Inflammatory macrophage (primary cell): Measurements from ENCODE around the gene SMAD3.

Experiments
- DNase-seq, 2 donors: peaks; one replicate each; pipeline ENCODE4 v3.0.0-alpha.2; 2020 to 2022

SMAD3 gene

DNA sequence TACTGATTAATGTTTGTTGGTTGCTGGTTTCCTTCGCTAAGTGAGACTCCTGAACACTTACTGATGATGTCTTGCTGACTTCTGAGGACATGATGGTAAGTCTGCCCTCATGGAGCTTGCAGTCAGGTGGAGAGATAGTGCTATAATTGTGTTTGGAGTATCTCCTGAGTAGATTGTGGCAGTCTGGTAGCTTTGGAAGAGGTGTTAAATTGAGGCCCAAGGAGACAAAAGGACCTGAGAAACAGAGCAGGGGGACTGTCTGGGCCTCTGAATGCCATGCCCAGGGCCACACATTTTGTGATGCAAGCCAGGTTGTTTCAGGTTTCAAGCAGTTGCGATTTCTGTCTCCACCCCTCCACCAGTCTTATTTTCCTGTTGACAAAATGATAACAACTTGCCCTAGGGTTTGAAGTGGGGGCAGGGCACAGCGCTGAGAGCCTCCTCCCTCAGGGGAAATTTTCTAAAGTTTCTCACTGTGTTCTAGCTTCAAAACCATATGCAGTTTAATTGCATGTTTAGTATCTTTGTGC, 16.7 kb downstream of the SMAD3 start:
- DNase-seq = no peak

DNA sequence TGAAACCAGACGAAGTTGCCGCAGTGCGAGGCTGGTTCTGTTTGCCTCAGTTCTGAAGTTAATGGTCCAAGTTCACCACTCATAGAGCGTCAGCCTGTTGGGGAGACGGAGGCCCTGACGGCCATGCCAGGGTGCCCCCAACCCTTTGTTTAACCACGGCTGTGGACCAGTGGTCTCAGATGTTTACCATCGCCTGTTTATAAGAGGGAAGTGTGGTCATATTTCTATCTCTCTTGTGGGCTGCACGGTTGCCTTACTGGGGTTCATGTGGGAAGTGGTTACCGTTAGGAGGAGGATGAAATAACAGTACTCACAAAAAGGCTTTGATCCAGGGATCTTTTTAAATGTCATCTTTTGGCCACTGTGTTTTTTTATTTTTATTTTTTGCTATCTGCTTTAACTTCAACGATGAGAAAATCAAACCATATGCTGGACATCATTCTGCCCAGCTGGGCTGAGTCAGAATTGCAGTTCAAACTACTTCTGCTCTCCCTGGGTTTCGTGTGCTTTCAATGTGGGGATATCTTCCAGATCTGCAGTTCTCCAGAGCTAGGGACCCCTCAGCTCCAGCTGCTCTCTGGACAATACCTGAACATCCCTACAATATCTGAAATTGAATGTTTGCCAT, 17.8 kb downstream of the SMAD3 start:
- peak in 1 of 2 donors; percentile 47 for DNase-seq

DNA sequence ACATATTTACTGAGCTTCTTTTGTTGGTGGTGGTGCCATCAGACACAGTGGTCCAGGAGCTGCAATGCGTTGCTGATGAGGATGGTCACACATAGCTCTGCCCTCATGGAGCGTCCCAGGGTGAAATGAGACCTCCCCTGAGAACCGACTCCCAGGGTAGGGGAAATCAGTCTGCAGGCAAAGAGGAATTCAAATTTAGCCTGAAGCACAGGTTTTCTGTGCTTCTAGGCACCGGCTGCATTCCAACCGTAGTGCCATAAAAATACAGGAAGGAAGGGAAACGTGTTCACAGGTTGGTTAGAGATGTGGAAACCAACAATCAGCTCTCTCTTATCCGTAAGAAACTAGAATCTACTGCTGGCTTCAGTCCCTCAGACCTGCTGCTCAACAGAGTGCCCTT, 19.2 kb downstream of the SMAD3 start:
- no peak for DNase-seq

DNA sequence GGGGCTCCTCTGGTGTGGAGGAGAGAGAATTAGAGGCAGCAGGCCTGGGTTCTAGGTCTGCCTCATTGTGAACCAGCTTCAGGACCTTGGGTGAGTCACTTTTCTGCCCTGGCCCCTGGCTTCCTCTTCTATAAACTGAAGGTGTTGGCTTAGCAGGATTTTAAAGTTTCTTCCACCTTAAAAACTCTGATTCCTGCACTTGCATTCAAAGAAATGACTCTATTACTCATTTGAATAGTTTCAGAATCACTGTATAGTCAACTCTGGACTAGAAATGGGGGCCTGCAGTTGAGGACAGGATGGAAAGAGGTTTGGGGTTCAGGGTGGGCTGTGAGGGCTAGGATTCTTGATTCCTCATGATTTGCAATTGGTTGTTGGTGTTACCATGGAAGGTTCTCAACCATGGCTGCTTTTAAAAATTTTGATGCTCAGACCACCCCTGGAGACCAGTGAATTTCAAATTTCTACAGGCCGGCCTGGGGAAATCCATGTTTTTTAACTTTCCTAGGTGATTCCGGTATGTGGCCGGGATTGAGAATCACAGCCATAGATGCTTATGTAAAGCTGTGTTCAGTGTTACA, 19.9 kb downstream of the SMAD3 start:
- no peak for DNase-seq

DNA sequence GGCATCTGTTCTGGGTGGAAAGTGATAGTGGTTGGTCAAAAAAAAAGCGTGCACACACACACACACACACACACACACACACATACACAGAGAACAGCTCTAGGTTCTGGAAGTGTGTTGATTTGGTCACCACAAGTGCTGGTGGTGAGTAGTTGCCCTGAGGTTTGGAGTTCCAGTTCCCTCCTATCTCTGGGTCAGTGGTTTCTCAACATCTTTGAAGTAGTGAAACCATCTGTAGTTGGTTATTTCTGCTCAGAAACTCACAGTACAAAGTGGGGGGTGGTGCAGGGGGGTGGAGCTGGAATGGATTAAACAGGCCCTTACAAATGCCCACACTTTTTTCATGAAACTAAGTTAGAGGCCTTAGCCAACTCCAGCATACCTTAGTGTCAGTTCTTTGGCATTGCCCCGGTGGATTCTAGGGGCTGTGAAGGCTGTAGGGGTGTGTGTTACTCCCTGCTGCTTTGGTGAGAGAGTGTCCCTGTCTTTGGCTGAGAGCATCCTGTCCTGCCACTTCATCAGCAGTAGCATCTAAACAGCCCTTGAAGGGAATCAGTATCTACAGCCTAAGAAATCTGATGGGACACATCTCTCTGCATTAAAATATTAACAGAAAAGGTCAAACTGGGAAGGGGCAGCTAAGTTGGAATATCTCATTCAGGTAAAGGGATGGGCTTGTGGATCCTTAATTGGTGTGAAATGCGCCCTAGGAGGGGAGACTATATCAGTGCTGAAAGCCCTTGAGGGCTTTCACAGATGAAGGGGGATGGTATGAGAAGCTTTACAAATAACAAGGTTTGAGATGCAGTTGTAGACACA, 20.6 kb downstream of the SMAD3 start:
- peak; percentile 84 to 86 for DNase-seq

DNA sequence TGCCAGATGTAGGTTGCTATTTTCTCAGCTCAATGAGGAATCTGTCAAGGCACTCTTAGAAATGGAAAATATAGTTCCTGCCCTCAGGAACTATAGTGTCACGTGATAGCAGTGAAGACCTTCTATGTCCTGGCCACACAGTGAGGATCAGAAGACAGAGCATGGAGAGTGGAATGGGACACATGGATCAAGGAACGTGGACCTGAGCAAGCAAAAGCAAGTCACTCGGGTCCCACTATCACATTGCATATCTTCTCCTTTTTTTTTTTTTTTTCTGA, 21.2 kb downstream of the SMAD3 start:
- DNase-seq = no peak

DNA sequence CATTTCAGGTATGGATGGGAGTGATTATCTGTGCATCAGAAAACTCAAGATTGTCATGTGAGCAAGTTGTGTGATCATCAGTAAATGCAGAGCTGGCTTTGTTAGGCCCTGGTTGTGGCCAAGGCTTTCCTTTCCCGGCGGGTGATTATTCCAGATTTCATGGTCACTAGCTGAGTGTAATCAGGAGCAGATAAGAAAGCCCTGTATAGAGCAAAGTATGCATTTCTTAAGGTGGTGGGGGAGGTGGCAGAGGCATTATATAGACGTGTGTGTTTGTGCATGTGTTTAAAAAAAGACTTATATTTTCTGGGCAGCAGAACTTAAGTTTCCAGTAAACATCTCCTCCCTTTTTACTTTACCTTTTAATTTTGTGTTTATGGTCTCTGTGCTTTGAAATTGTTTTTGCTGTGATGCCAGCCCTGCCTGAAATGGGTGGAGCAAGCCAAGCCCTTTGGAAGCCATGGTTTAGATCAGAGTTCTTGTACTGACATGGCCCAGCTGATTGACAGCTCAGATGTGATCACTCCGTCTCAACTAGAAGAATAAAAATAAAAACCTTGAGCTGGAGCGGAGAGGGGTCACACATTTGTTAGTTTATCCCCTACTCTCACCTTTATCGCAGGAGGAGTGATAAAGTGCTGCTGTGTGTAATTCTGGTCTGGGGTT, 22.2 kb downstream of the SMAD3 start:
- DNase-seq = no peak

DNA sequence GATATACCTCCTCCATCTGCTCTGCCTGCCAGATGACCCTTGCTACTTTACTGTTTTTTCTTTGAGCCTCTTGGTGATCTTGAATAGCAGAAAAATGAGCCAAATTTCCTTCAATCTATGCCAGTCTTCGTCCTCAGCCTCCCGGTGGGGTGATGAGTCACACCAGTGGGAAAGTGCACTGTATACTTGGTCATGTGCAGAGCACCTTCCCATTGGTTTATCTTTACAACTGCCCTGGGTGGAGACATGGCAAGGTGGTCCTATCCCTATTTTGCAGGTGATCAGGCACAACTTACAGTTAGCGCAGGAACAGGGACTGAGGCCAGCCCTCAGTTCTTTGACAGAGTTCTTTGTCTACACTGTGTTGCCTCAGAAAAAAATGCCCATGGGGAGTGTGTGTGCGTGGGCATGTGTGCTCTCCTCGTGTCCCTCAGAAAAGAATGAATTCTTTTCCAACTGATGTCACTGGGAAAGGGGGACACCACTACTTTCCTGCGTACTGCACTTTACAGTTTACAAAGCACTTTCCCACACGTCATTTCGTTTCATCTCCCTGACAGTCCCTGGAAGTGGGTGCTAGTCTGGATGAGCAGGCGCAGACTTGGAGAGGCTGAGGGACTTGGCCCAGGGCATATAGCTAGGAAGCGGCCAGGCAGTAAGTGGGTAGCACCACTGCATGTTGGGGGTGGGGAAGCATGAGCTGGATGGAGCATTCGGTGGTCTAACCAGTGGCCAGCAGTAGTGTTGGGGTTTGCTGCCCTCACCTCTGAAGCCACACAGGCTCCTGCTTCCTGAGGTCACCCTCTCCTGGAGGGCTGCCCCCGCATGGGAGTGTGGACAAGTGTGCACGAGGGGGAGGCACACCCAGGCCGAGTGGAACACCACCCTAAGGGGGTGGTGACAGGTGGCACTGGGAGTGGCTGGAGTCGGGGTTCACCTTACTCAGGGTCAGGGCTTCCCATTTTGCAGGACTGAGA, 24.1 kb downstream of the SMAD3 start:
- DNase-seq = no peak

DNA sequence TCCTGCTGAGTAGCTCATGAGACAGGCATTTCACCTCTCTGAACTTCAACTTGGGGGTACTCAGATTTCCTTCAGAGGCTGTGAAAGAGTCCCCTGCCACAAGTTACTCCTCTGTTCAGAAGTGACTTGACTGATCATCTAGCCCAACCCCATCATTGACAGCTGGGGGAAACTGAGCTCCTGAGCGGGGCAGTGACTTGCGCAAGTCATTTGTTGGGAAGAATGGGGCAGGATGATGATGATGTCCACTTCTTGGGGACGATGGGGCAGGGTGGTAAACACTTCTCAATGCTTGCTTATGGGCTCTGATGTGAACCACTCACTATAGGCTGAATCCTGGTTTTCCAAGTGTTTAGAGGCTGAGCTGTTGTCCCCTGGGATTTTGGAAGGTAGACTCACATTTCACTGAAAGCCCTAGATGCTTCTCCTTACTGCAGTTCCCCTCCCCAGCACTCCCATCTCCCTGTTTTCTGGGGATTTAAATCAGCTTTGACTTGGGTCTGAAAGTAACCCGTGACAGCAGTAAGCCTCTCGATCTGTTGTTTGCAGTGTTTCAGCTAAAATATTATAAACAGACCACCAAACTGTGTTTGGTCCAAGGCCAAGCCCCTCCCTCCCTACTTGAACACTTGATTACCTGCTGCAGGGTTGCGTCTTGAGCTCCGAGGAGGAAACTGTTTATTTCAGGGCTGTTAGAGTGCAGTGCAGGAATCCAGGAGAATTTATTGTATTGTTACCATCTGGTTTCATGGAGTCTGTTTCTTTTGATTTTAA, 25.1 kb downstream of the SMAD3 start:
- no peak for DNase-seq

DNA sequence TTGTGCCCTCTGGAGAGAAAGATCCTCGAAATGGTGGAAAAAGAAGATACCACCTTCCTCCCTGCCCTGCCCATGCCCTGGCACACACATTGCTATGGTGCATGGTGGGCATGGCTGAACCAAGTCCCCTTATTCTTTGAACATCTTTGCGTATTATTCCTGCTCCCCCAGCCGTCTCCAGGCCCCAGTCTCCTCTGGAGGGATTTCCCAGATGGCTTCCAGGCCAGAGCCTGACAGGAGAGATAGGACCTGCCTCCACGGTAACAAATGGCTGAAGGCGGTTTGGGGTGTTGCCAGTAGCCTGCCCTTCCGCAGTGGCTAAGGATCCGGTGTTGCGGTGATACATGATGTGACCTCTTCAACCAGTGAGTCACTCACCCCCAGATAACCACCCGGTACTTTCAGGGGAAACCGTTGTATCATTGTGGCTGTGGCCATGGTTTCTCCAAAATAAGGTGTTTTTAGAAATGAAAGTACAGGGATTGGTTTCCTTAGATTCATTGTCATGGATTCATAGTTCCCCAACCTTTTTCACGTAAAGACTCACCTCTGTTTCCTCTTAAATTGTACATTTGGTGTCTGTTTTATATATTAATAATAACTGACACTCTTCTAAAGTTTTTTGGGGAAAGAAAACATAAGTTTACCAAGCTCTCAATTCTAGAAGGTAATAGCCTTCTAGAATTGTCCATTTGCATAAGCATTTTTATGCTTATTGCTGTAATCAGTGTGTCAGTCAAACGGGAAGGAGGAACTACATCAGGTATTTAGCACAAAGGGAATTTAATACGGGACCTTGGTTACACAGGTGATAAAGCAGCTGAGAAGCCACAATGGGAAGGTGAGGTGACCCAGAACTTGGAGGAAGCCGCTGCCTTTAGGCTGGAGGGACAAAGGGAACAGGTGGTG, 25.9 kb downstream of the SMAD3 start:
- peak; percentile 80 to 81 for DNase-seq

DNA sequence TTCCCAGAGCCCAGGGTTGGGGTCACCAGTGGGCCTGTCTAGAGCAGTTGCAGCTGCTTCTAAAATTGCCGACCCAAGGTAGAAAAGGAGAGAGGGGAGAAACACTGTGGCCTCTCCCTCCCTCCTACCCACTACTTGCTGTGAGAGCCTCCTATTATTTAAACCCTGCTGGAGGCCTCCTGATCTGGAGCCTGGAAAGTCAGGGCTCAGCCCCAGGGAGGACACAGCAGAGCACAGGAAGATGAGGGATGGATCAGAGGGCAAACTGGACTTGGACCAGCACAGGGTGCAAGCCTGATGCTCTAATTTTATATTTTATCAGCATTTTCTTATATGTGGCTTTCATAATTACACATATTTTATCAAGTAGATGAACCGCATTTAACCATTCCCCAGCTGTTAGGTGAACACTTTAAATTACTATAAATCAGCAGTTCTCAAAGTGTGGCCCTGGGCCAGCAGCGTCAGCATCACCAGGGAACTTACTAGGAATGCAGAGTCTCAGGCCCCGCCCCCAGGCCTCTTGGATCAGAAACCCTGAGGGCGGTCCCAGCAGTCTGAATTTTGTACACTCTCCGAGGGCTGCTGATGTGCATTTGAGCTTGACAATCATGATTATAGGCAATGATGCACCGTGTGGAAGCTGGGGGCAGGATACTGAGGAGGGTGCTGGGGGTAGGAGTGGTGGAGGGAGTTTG, 26.7 kb downstream of the SMAD3 start:
- DNase-seq = no peak

DNA sequence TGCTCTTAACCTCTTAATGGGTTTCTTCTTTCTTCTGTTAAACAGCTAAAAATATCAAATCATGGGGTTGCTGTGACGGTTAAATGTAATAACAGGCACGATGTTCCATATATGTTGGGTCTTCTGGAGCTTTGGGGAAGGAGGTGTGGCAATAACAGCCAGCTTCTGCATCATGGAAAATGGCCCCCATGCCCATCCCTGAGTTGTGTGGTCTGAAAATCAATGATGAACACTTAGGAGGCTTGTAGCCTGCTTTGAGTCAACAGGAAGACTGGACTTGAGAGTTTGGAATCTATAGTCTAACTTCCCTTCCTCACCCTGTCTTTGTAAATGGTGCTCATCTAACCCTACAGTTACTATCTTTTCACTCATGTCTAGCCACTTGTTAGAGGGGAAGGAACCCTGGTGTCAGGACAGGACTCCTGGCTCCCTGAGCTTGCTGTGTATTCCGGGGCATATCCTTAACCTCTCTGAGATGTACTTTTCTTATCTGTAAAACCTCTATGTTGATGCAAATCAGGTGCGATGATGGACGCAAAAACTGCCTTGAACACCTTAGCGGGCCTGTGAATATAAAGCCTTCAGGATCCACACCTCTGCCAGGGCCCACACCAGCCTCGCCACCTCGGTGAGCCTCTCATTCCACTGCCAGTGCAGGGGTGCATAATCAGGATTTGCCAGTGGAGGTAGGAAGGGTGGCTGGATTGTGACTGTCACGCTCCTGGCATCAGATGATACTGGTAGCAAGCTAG, 27.5 kb downstream of the SMAD3 start:
- no peak for DNase-seq

DNA sequence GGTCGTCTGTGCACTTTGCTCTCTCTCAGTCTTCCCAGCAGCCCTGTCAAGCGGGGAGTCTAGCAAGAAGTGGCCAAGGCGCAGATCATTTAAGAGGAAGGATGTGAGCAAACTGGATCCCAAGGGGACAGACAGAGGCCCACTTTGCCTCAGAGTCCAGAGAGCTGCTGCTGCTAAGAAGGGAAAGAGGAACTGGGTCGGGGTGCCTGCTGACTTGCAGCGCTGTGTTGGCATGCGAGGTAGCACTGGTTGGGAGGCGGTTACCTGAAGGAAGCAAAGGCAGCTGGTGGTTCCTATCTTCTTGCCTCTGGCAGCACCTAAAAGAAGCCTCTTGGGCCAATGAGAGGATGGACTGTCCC, 28.1 kb downstream of the SMAD3 start:
- peak; percentile 74 to 82 for DNase-seq

DNA sequence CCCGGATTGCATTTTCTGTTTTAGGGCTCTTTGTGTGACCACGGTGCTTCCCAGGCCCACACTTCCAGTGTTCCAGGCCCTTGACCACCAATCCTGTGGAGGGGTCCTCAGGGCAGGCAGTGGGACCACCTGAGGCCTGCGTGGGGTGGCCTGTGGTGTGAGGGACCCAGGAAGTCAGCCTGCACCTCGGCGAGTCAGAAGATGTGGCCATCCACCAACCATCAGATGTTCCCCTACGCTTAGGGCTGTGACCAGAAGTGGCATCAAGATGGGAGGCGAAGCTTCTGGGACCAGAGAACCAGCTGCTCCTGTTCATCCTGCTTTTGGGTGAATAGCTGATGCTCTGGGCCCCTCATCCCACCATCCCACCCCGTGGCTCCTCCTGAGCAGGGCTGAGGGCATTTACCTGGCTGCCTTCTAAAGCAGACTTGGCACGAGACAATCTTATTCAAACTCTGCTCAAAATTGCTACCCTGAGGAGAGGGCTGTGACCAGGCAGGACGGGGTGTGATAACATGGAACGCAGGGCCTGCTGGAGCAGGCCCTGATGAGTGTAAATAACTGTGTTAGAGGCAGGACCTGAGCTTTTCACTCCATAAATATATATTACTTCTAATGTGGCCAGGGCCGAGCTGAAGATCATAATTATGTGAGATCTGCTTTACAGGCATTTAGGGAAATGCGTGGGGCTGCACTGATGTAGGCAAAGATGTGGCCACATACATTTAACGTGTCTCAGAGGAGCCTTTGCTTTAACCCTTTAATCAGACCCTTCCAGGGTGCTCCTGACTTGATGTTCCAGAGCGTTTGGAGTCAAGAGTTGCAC, 28.8 kb downstream of the SMAD3 start:
- DNase-seq = no peak

DNA sequence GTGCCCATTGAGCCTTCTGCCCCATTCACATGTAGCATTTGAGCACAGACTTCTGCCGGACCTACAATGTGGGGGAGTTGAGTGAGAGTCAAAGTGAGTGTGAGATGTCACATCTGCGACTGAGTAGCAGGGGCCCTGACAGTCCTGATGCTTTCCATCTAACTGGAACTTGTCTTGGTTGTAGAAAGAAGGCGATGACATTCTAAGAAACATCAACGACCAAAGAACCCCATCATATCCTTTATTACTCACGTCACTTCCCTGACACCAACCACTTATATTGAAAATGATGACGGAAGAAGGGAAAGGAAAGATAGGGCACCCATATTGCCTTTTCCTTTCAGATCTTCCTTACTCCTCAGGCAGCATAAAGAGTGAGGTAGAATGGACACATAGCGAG, 30.5 kb downstream of the SMAD3 start:
- no peak for DNase-seq

DNA sequence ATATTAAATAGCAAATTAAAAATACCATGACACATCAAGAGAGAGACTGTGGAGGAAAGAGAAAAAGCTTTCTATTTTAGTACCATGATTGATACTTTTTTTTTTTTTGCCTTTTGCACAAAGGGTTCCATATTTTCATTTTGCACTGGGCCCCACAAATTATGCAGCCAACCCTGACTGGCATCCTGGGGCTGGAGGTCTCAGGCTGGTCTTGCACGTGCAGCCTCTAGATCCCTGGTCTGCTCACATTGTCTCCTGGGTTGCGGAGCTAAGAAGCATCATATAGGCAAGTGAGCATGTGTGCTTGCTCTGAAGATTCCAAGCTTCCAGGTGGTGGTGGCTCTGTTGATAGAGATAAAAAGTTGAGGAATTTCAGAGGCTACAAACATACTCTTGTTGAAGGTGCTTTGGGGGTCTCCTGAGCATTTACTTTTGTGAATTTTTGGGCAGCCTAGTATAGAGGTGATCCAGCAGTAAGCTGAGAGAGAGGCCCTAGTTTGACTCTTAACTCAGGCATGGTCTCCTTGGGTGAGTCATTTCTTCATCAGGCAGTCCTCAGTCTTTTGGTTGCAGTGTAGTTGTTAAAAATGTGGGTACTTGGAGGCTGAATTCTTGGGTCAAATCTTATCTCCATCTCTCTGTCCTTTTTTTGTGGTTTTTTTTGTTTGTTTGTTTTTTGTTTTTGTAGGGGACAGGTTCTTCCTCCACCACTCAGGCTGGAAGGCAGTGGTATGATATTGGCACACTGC, 31.3 kb downstream of the SMAD3 start:
- no peak for DNase-seq

DNA sequence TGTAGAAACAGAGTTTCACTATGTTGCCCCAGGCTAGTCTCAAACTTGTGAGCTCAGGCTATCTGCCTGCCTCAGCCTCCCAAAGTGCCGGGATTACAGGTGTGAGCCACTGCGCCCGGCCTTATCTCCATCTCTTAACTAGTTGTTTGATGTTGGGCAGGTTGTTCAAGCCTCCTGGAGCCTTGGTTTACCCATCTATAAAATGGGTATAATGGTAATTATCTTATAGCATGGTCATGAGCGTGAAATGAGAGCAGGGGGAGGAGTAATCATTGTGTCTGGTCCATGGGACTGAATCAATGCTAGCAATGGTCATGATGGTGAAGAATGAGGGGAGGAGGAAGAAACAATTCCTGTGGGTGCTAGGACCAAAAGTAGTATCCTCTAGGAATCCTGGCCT, 32.0 kb downstream of the SMAD3 start:
- no peak for DNase-seq
